Fibroblast of skin of right biceps (primary cell): ENCODE measurements around the gene ITGA2B.
A peak's percentile ranks its signal among the peaks of the same experiment; 100 is the strongest.
"Not testable (repeated sequence)": the region's sequence is repeated elsewhere in the genome, so short reads cannot be mapped to it uniquely, and the experiment has no call there.

Source experiments
- DNase-seq: peaks from one replicate; pipeline ENCODE4 v3.0.0-alpha.2; 2013

ITGA2B gene

DNA sequence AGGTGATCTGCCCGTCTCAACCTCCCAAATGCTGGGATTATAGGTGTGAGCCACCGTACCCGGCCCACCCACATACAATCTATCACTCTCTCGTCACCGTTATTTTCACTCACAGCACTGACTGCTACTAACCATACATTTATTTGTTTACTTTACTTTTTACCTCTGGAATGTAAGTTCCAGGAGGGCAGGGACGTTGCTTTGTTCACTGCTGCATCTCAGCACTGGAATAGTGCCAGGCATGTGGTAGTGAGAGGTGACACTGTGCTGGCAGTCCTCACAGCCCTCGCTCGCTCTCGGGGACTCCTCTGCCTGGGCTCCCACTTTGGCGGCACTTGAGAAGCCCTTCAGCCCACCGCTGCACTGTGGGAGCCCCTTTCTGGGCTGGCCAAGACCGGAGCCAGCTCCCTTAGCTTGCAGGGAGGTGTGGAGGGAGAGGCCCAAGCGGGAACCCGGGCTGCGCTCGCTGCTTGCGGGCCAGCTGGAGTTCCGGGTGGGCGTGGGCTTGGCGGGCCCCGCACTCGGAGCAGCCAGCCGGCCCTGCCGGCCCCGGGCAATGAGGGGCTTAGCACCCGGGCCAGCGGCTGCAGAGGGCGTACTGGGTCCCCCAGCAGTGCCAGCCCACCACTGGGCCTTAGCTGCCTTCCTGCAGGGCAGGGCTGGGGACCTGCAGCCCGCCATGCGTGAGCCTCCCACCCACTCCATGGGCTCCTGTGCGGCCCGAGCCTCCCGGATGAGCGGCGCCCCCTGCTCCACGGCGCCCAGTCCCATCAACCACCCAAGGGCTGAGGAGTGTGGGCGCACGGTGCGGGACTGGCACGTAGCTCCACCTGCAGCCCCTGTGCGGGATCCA, 20.8 kb downstream of the ITGA2B start:
- DNase-seq: not testable (repeated sequence)

DNA sequence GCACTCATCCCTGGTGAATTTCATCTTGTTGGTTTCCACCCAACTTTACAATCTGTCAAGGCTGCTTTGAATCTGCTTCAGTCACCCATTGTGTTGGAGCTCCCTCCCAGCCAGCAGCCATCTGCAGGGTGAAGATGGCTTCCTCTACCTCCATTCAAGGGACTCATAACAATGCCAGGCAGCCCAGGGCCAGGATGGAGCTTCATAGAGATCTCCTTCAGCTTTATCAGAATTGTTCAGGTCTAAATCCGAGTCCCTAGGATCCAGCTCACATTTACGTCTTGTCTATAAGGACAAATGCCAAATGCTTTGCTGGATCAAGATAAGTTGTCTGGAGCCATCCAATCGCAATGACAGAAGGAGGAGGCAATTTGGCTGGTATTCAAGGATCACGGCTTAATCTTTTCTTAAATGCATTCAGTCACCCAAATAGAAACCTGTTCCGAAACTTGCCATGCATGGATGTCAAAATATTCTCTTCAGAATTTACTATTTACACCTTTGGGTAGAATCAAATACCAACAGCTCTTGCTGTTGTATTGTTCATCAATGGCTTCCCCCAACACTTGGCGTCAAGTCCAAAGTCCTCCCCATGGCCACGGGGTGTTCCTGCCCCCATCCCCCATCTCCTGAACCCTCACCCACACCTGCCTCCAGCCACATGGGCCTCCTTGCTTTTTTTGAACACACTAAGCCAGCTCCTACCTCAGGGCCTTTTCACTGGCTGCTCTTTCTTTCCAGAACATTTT, 22.0 kb downstream of the ITGA2B start:
- no peak for DNase-seq

DNA sequence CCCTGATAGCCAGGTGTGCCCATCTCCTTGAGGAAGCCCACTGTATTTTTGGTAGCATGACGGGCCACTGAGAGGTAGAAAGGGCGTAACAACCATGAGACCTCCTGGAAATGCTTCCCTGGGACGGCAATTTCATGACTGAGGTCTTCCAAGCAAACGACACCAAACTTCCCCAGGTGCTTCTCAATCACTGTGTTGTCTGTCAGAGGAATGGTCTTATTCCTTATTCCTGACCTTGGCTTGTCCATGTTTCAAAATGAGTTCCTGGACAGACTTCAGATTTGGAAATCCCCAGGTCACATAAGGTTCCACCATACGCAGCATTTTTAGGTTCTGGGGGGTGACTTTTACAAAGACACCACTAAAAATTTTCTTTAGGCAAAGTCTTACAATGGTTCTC, 24.4 kb downstream of the ITGA2B start:
- DNase-seq: not testable (repeated sequence)

DNA sequence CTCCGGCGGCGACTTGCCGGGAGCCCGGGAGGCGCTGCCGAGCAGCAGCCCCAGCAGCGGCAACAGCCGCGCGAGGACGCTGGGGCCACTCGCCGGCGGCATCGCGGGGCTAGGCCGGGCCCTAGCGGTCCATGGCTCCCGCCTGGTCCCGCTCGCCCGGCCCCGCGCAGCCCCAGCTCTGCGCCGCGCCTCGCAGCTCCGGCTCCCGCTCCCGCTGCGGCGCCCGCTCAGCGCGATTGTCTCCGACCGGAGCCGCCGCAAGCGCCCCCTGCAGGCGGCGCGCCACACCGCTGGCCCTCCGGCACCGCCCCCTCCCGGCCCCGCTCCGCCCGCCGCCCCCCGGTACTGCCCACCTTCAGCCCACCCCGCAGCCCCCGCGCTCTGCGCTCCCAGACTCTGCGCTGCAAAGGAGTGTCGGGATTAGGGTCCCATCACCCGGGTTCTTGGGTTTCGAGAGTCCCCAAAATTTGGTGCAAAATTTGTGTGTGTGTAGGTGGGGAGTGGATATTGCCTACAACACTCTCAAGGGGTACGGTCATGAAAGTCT, 25.8 kb downstream of the ITGA2B start, which contains the start of gene FAM171A2:
Gene FAM171A2 (minus strand): TSS at position 241 of the 547 bp plus-strand sequence. CDS start 139 bp downstream, at position 102.
- DNase-seq: peak; percentile 67

DNA sequence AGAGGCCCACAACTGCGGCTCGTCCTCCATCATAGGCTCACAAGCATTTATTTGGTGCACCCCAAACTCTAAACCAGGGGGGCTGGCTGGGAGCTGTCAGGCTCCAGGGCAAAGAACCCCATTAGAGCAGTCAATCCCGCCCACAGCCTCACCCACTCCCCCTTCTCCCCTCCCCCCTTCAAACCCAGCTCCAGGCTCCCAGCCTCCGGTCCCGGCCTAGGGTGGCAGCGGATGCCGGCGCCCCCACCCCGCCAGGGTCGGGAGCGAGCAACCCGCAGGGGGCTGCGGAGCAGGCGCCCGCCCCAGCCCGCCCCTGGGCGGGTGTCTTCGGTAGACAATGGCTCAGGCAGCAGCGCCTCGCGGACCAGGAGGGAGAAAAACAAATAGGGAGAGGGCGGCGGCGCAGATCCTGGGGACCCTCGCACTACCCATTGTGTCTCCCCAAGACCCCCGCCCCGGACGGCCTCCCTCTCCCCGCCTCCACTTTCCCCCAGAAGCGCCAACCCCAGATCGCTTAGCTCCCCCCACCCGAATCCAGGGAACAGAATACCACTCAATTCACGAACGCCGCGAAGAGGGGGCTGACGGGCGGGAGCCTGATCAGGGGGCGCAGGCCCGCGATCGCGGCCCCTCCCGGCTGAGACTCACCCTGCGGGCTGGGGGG, 26.4 kb downstream of the ITGA2B start:
- peak; percentile 11 for DNase-seq

DNA sequence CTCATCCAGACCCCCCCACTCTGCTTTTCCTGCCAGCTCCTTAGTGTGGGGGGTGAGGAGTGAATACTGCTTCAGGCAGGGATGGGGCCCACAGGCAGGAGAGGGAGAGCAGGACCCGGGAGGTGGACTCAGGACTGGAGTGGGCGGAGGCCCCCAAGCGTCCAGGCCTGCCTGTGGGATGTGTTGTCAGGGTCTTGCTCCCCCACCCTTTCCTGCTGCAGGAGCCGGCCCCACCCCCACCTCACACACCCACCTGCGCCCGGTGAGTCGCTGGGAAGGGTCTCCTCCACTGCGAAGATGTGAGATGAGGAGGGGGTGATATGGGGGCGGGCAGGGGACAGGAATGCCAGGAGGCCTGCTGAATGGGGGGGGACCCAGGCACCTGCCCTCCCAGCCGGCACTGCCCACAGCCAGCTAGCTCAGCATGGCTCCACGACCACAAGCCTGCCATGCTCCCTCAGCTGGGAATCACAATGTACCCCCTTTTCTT, 26.9 kb downstream of the ITGA2B start:
- DNase-seq: no peak

- DNase-seq: no peak
Measured at GRCh38 chr17:44361292-44362260, 27.9 kb downstream of the ITGA2B start.

DNA sequence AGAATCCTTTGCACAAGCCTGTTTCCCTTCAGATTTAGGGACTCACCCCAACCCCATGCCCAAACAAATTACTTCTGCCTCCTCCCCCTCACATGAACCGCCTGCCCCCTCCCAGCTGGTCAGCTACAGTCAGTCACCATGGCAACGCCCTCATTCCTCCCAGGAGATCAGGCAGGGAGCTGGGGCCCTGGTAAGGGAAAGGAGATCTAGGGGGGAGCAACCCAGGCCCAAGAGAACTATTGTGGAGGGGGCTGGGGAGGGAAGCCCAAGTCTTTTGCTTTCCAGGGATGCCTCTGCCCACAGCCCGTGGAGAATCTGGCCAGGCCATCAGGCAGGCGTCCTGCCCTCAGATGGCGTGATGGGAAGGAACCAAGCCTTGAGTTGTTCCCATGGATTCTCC, 28.6 kb downstream of the ITGA2B start:
- peak; percentile 47 for DNase-seq

DNA sequence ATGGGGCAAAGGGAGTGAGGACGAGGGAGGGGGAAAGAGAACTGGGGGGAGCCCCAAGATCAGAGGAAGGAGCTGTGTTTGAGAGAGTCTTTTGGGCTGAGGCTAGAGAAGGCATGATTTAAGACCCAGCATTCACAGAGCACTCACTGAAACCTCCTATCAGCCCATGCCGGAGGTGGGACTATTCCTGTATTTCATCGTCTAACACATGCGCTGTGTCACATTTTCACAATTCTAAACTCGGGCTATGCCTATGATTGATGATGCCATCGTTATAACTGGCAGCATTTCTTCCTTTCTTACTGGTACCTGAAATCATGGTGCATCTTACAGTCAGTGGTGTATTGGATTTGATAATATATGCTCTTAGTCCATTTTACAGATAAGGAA, 29.3 kb downstream of the ITGA2B start:
- no peak for DNase-seq

DNA sequence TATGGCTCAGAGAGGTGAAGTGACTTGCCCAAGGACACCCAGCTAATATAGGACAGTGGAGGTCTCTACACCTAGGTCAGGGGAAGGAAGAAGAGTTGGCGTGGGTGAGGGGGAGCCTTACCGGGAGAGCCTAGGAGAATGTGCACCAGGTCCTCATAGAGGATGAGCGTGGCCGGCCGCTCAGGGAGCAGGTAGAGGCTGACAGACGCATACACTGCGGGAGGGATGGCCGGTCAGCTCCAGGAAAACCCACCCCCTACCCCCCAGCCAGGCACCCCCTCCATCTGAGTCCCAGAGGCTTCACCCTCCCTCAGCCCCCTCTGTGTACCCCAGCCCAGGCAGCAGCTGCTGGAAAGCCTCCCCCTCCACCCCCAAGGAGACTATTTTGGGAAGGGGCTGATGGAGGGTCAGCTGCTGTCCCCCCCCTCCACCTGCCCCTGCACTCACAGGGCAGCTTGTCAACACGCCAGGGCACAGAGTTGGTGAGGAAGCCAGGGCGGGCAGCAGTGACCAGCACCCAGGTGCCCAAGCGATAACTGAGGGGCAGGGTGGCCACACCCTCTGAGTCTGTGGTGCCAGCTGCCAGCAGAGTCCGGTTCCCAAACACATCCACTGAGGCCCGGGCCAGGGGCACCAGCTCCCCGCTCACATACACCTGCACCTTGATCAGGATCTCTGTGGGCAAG, 29.8 kb downstream of the ITGA2B start:
- DNase-seq: no peak

GRCh38 chr17:44359006-44359405, 30.4 kb downstream of the ITGA2B start:
- DNase-seq: no peak

GRCh38 chr17:44358066-44358465, 31.4 kb downstream of the ITGA2B start:
- no peak for DNase-seq

DNA sequence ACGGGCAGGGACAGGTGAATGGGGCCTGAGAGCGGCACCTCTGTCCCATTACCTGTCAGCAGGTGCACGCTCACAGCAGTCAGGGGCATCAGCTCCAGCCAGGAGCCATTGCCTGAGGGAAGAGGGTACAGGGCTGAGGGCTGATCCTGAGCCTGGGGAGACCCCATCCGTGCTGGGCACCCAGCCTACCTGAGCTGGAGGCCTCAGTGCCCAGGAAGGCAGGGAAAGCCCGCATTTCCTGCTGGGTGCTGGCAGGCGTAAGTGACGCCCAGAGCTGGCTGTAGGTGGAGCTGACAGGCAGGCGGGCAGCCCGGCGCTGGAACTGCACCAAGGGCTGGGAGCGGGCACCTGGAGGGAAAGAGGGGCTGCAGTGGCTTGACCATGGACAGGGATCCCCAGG, 33.2 kb downstream of the ITGA2B start:
- DNase-seq: no peak

- DNase-seq: no peak
Measured at GRCh38 chr17:44355642-44356099, 33.8 kb downstream of the ITGA2B start.

- DNase-seq: no peak
Measured at GRCh38 chr17:44354582-44355561, 34.6 kb downstream of the ITGA2B start.

GRCh38 chr17:44353672-44354331, 35.6 kb downstream of the ITGA2B start:
- no peak for DNase-seq

GRCh38 chr17:44352828-44353671, 36.4 kb downstream of the ITGA2B start:
- no peak for DNase-seq
